ENCODE measurements around the gene NFATC4. TPM values are rescaled to one million over a fixed set of nuclear protein-coding genes. Genes with fewer than 3 reads are reported as not detected.

The NFATC4 gene
- polyA plus RNA-seq, 3 donors, result not detected

DNA sequence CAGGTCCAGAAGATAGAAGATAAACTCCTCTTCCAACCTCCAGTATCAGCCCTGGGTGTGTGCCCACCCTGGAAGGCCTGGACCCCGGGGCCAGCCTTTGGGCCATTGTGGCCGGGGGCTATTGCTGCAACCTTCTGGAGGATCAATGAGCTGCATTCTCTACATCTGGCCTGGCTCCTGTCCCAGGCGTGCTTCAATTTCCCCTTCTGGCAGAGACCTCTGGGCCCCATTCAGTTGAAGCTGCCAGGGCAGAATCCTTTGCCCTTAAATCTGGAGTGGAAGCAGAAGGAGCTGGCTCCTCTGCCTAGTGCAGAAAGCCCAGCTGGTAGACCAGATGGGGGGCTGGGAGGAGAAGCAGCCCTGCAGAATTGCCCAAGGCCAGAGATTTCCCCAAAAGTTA lies 40.8 kb downstream of the NFATC4 start:
- WGBS (ENCODE audit: insufficient coverage), result 27% methylated on average over 3 of the region's 3 CpGs
- no peak overlapping the region for H3K4me3 Mint-ChIP-seq

DNA sequence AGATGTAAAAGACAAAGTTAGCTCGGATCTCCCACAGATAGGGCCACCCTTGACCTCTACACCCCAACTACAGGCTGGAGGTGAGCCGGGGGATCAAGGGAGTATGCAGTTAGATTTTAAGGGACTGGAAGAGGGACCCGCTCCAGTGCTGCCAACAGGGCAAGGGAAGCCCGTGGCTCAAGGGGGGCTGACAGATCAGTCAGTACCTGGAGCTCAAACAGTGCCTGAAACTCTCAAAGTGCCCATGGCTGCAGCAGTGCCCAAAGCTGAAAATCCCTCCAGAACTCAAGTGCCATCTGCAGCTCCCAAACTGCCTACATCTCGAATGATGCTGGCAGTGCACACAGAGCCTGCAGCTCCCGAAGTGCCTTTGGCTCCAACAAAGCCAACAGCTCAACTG lies 41.2 kb downstream of the NFATC4 start:
- Histone ChIP-seq H3K4me1 (ENCODE audit: control insufficient read depth in 1 of 2, insufficient read depth in 2 of 2, low read length in 2 of 2) (no peaks in the 10 kb centered on the region), H3K36me3 (replicated peaks in 1 of 2; ENCODE audit: control insufficient read depth in 1 of 2, insufficient read depth in 2 of 2, low read length in 2 of 2) (no peaks in the 10 kb centered on the region), H3K4me2 (replicated peaks; ENCODE audit: extremely low read depth, low read length, poor library complexity, severe bottlenecking) (no peak overlapping the region), H3K27ac (ENCODE audit: low read depth in 1 of 2, low read length in 2 of 2) (no peak overlapping the region), H2AFZ (ENCODE audit: insufficient read depth, low read depth, low read length, poor library complexity, severe bottlenecking) (no peak overlapping the region), H3K4me3 (replicated peaks in 1 of 3; ENCODE audit: low read depth in 2 of 3, low read length in 3 of 3) (no peak overlapping the region), H3K79me2 (ENCODE audit: insufficient read depth, low read length) (no peaks in the 10 kb centered on the region), H3K9me3 (replicated peaks in 1 of 2; ENCODE audit: control insufficient read depth in 1 of 2, insufficient read depth in 1 of 2, low read length in 2 of 2) (no peaks in the 10 kb centered on the region), H3K9ac (ENCODE audit: insufficient read depth, low read length, poor library complexity, severe bottlenecking) (no peak overlapping the region), H3K27me3 (ENCODE audit: control insufficient read depth in 2 of 2, insufficient read depth in 2 of 2, low read length in 2 of 2) (no peaks in the 10 kb centered on the region), H4K20me1 (ENCODE audit: insufficient read depth, low read length) (no peaks in the 10 kb centered on the region)
- whole genome bisulfite sequencing (ENCODE audit: insufficient coverage), result 95% methylated on average over 4 of the region's 6 CpGs
- Mint-ChIP-seq H3K27ac (no peak overlapping the region), H3K4me3 (no peak overlapping the region), H3K27me3 (ENCODE audit: low read depth in 3 of 3) (peaks cover 0 to 4% (median 2%) of the 10 kb centered on the region in 3 donors), H3K36me3 (no peaks in the 10 kb centered on the region), H3K4me1 (no peaks in the 10 kb centered on the region), H3K9me3 (no peaks in the 10 kb centered on the region)
- DNase-seq, result no peak
- TF ChIP-seq, protein P1, sequence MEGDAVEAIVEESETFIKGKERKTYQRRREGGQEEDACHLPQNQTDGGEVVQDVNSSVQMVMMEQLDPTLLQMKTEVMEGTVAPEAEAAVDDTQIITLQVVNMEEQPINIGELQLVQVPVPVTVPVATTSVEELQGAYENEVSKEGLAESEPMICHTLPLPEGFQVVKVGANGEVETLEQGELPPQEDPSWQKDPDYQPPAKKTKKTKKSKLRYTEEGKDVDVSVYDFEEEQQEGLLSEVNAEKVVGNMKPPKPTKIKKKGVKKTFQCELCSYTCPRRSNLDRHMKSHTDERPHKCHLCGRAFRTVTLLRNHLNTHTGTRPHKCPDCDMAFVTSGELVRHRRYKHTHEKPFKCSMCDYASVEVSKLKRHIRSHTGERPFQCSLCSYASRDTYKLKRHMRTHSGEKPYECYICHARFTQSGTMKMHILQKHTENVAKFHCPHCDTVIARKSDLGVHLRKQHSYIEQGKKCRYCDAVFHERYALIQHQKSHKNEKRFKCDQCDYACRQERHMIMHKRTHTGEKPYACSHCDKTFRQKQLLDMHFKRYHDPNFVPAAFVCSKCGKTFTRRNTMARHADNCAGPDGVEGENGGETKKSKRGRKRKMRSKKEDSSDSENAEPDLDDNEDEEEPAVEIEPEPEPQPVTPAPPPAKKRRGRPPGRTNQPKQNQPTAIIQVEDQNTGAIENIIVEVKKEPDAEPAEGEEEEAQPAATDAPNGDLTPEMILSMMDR (IDR thresholded peaks at IDR 0.05), result no peak
- intact Hi-C loops (cut with micrococcal nuclease), result loop anchor here in 1 of 2 donors (5.0 kb wide), 1 partner anchor 37 kb away; no protein-coding TSS in a partner anchor

More for the DNA sequence above, 40.8 kb downstream of the NFATC4 start:
- no peak for DNase-seq
- H3K36me3 ChIP-seq (replicated peaks in 1 of 2; ENCODE audit: control insufficient read depth in 1 of 2, insufficient read depth in 2 of 2, low read length in 2 of 2), result no peaks in the 10 kb centered on the region
- no peaks in the 10 kb centered on the region for H4K20me1 ChIP-seq (ENCODE audit: insufficient read depth, low read length)
- Mint-ChIP-seq H3K36me3 (no peaks in the 10 kb centered on the region), H3K4me1 (no peaks in the 10 kb centered on the region), H3K9me3 (no peaks in the 10 kb centered on the region), H3K27me3 (ENCODE audit: low read depth in 3 of 3) (peaks cover 0 to 4% (median 2%) of the 10 kb centered on the region in 3 donors), H3K27ac (no peak overlapping the region)
- no peak overlapping the region for H3K27ac ChIP-seq (ENCODE audit: low read depth in 1 of 2, low read length in 2 of 2)
- H3K79me2 ChIP-seq (ENCODE audit: insufficient read depth, low read length), result no peaks in the 10 kb centered on the region
- TF ChIP-seq, protein P1 (IDR thresholded peaks at IDR 0.05), result no peak
- H3K4me2 ChIP-seq (replicated peaks; ENCODE audit: extremely low read depth, low read length, poor library complexity, severe bottlenecking), result no peak overlapping the region
- H3K9ac ChIP-seq (ENCODE audit: insufficient read depth, low read length, poor library complexity, severe bottlenecking), result no peak overlapping the region
- no peak overlapping the region for H2AFZ ChIP-seq (ENCODE audit: insufficient read depth, low read depth, low read length, poor library complexity, severe bottlenecking)
- intact Hi-C loops (cut with micrococcal nuclease), result loop anchor here in 1 of 2 donors (5.0 kb wide), 1 partner anchor 36 kb away; no protein-coding TSS in a partner anchor
- no peak overlapping the region for H3K4me3 ChIP-seq (replicated peaks in 1 of 3; ENCODE audit: low read depth in 2 of 3, low read length in 3 of 3)
- H3K9me3 ChIP-seq (replicated peaks in 1 of 2; ENCODE audit: control insufficient read depth in 1 of 2, insufficient read depth in 1 of 2, low read length in 2 of 2), result no peaks in the 10 kb centered on the region
- H3K4me1 ChIP-seq (ENCODE audit: control insufficient read depth in 1 of 2, insufficient read depth in 2 of 2, low read length in 2 of 2), result no peaks in the 10 kb centered on the region
- no peaks in the 10 kb centered on the region for H3K27me3 ChIP-seq (ENCODE audit: control insufficient read depth in 2 of 2, insufficient read depth in 2 of 2, low read length in 2 of 2)

Measured in CD14-positive monocyte (primary cell).